Measurements from ENCODE around the gene HS6ST3.

The HS6ST3 gene

GRCh38 chr13:96792188-96792587 is 702.3 kb downstream of the HS6ST3 start:
- DNase-seq (ENCODE audit: insufficient read length) (no peak), FAIRE-seq (no peak)
- TF ChIP-seq TAF1 (IDR thresholded peaks at IDR 0.05; ENCODE audit: borderline replicate concordance, low read depth, low read length) (no peak), POLR2A (IDR thresholded peaks at IDR 0.05; ENCODE audit: low read depth, low read length) (no peak), POLR2AphosphoS5 (IDR thresholded peaks at IDR 0.05; ENCODE audit: low read depth, low read length) (no peak)

DNA sequence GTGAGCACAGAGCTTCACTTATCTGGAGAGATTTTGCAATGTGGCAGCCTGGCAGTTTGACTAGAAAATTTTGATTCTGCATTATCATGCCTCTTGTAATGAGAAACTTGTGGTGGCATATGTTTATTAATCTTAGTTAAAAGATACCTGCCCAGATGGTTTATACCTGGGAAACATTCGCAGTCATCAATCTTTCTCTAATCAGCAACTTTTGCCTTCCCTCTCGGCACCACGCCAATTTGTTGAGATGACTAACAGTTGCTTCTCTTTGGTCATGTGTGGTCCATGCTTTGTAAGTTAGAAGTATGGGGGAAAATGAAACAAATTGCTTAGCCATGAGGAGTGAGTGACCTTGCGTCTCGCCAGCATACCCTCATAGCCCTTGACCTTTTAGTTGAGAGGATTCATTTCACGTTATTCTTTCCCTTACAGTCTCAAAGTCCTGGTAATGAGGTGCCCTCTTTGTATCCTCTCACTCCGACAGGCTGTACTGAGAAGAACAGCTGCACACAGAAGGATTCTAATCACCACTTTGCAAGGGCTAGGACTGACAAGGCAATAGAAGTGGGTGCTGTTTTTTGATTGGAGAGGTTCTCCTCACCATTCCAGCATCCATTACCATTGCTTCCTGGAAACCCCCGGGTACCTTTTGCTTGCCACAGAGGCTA is 703.0 kb downstream of the HS6ST3 start:
- DNase-seq (ENCODE audit: insufficient read length) (no peak), FAIRE-seq (no peak)
- TF ChIP-seq TAF1 (IDR thresholded peaks at IDR 0.05; ENCODE audit: borderline replicate concordance, low read depth, low read length) (no peak), POLR2A (IDR thresholded peaks at IDR 0.05; ENCODE audit: low read depth, low read length) (no peak), POLR2AphosphoS5 (IDR thresholded peaks at IDR 0.05; ENCODE audit: low read depth, low read length) (no peak)

GRCh38 chr13:96793404-96793755 is 703.5 kb downstream of the HS6ST3 start:
- DNase-seq (ENCODE audit: insufficient read length) (no peak), FAIRE-seq (no peak)
- TF ChIP-seq POLR2AphosphoS5 (IDR thresholded peaks at IDR 0.05; ENCODE audit: low read depth, low read length), result no peak
- no peak for TF ChIP-seq TAF1 (IDR thresholded peaks at IDR 0.05; ENCODE audit: borderline replicate concordance, low read depth, low read length)
- TF ChIP-seq POLR2A (IDR thresholded peaks at IDR 0.05; ENCODE audit: low read depth, low read length), result no peak

GRCh38 chr13:96794669-96795068 is 704.8 kb downstream of the HS6ST3 start:
- TF ChIP-seq POLR2AphosphoS5 (IDR thresholded peaks at IDR 0.05; ENCODE audit: low read depth, low read length) (no peak), POLR2A (IDR thresholded peaks at IDR 0.05; ENCODE audit: low read depth, low read length) (no peak), TAF1 (IDR thresholded peaks at IDR 0.05; ENCODE audit: borderline replicate concordance, low read depth, low read length) (no peak)
- no peak for FAIRE-seq
- no peak for DNase-seq (ENCODE audit: insufficient read length)

GRCh38 chr13:96795670-96796069 is 705.8 kb downstream of the HS6ST3 start:
- no peak for DNase-seq (ENCODE audit: insufficient read length)
- FAIRE-seq, result no peak
- no peak for TF ChIP-seq POLR2A (IDR thresholded peaks at IDR 0.05; ENCODE audit: low read depth, low read length)
- no peak for TF ChIP-seq POLR2AphosphoS5 (IDR thresholded peaks at IDR 0.05; ENCODE audit: low read depth, low read length)
- TF ChIP-seq TAF1 (IDR thresholded peaks at IDR 0.05; ENCODE audit: borderline replicate concordance, low read depth, low read length), result no peak

DNA sequence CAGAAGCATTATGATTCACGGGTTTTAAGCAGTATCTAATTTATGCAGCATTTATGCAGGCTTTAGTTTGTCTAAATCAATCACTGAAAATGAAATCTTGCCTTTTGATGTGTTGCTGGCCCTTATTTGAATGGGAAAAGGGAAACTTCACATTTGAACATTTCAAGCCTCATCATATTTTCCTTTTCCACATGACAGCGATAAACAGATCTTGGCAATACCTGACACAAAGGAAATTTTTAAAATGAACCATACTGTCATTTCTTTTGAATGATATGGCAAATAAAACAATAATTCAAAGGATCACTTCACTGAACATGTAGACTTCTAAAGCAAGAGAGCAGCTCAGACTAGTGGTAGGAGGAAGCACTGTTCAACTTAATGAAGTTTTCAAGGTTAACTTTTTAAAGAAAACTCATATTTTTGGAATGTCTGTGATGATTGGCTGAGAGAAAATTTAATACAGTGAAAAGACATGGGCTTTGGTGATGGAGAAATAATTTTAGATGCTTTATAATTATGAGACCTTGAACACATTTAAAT is 706.3 kb downstream of the HS6ST3 start:
- DNase-seq (ENCODE audit: insufficient read length), result no peak
- no peak for FAIRE-seq
- no peak for TF ChIP-seq TAF1 (IDR thresholded peaks at IDR 0.05; ENCODE audit: borderline replicate concordance, low read depth, low read length)
- TF ChIP-seq POLR2AphosphoS5 (IDR thresholded peaks at IDR 0.05; ENCODE audit: low read depth, low read length), result no peak
- no peak for TF ChIP-seq POLR2A (IDR thresholded peaks at IDR 0.05; ENCODE audit: low read depth, low read length)

DNA sequence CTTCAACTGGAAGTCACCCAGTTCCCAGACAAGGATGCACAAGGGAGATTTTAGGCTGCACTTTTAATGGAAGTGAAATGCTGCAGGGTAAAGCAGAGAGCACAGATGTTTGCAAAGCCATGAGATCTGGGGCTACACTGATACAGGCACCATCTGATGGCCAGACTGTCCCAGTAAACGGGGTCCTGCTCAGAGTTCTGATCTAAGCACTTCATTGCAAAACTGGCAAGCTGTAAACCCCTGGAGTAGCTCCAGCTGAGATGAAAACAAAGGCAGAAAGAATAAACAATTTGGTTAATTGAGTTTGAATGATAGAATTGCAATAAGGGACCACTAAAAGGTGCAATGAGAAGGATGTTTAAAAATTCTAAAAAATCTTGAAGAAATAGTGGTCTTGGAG is 707.2 kb downstream of the HS6ST3 start:
- FAIRE-seq, result no peak
- no peak for DNase-seq (ENCODE audit: insufficient read length)
- TF ChIP-seq POLR2A (IDR thresholded peaks at IDR 0.05; ENCODE audit: low read depth, low read length) (no peak), POLR2AphosphoS5 (IDR thresholded peaks at IDR 0.05; ENCODE audit: low read depth, low read length) (no peak), TAF1 (IDR thresholded peaks at IDR 0.05; ENCODE audit: borderline replicate concordance, low read depth, low read length) (no peak)

GRCh38 chr13:96803456-96804100 is 713.7 kb downstream of the HS6ST3 start:
- FAIRE-seq (no peak), DNase-seq (ENCODE audit: insufficient read length) (no peak)
- TF ChIP-seq POLR2AphosphoS5 (IDR thresholded peaks at IDR 0.05; ENCODE audit: low read depth, low read length), result no peak

DNA sequence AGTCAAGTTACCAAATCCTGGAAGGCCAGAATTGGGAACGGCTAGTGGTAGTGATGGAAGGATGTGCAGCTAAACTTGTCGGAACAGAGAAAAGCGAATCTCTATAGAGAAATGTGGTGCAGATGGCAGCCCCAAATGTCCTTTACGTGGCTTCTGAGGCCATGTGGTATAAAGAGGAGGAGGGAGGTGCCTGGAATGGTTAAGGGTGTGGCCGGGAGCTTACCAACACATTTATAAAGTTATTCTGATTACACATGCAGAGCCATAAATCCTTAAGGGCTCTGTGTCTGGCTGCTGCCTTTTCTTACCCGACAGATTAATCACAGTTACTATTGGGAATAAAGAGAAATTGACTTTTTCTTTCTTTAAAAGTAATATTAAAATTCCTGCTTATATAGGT is 714.3 kb downstream of the HS6ST3 start:
- no peak for TF ChIP-seq POLR2A (IDR thresholded peaks at IDR 0.05; ENCODE audit: low read depth, low read length)
- no peak for TF ChIP-seq TAF1 (IDR thresholded peaks at IDR 0.05; ENCODE audit: borderline replicate concordance, low read depth, low read length)
- no peak for TF ChIP-seq POLR2AphosphoS5 (IDR thresholded peaks at IDR 0.05; ENCODE audit: low read depth, low read length)
- FAIRE-seq (no peak), DNase-seq (ENCODE audit: insufficient read length) (no peak)

GRCh38 chr13:96806746-96807145 is 716.8 kb downstream of the HS6ST3 start:
- TF ChIP-seq POLR2A (IDR thresholded peaks at IDR 0.05; ENCODE audit: low read depth, low read length) (no peak), TAF1 (IDR thresholded peaks at IDR 0.05; ENCODE audit: borderline replicate concordance, low read depth, low read length) (no peak), POLR2AphosphoS5 (IDR thresholded peaks at IDR 0.05; ENCODE audit: low read depth, low read length) (no peak)
- DNase-seq (ENCODE audit: insufficient read length) (no peak), FAIRE-seq (no peak)

- no peak for TF ChIP-seq TAF1 (IDR thresholded peaks at IDR 0.05; ENCODE audit: borderline replicate concordance, low read depth, low read length)
- TF ChIP-seq POLR2AphosphoS5 (IDR thresholded peaks at IDR 0.05; ENCODE audit: low read depth, low read length), result no peak
- no peak for TF ChIP-seq POLR2A (IDR thresholded peaks at IDR 0.05; ENCODE audit: low read depth, low read length)
- FAIRE-seq (no peak), DNase-seq (ENCODE audit: insufficient read length) (no peak)
These were observed 719.6 kb downstream of the HS6ST3 start for GRCh38 chr13:96809366-96810096.

All from GM12892 (cell line).